IPS DF 6.9 (cell line): ENCODE results near the gene CCN2.

Experiments used
- DNase-seq: peaks from one replicate; pipeline ENCODE4 v3.0.0-alpha.2; 2013; ENCODE audit warnings: low read depth, low spot score
- H3K27ac ChIP-seq: one replicate; pipeline ENCODE4 v1.5.1; 2013; ENCODE audit warnings: low read length, control low read depth
- H3K27me3 ChIP-seq: 2 replicates; pipeline ENCODE4 v1.6.1; 2013; ENCODE audit warnings: mild to moderate bottlenecking, low read length; ENCODE audit not compliant: control insufficient read depth, insufficient read depth
- H3K36me3 ChIP-seq: 2 replicates; pipeline ENCODE4 v1.6.1; 2013; ENCODE audit warnings: low read length; ENCODE audit not compliant: control insufficient read depth, insufficient read depth
- H3K4me1 ChIP-seq: 2 replicates; pipeline ENCODE4 v1.6.1; 2013; ENCODE audit warnings: low read length; ENCODE audit not compliant: control insufficient read depth, insufficient read depth
- H3K4me3 ChIP-seq: 2 replicates; pipeline ENCODE4 v1.5.1; 2013; ENCODE audit warnings: mild to moderate bottlenecking, low read length
- H3K9me3 ChIP-seq: 2 replicates; pipeline ENCODE4 v1.6.1; 2013; ENCODE audit warnings: low read length, inconsistent platforms; ENCODE audit not compliant: control insufficient read depth, insufficient read depth
- WGBS: extraction: QIAGEN DNeasy Blood & Tissue Kit; methylation state at CpG from one replicate; pipeline ENCODE4 v1.1.7; 2013; ENCODE audit warnings: mixed read lengths, missing lambda C conversion rate; ENCODE audit not compliant: insufficient read length, insufficient coverage; 5-methylcytosine and 5-hydroxymethylcytosine counted together

Gene CCN2

GRCh38 chr6:131966443-131966842, 15.3 kb upstream of the CCN2 start:
- no peaks in the 10 kb centered on the region for H3K36me3 ChIP-seq
- no CpG with 5 or more reads among the region's 6 CpGs for WGBS
- no peak overlapping the region for H3K27ac ChIP-seq
- DNase-seq = no peak
- no peaks in the 10 kb centered on the region for H3K27me3 ChIP-seq
- no peaks in the 10 kb centered on the region for H3K9me3 ChIP-seq
- no peaks in the 10 kb centered on the region for H3K4me1 ChIP-seq
- no peak overlapping the region for H3K4me3 ChIP-seq

GRCh38 chr6:131963063-131963462, 11.9 kb upstream of the CCN2 start:
- no peaks in the 10 kb centered on the region for H3K36me3 ChIP-seq
- no peaks in the 10 kb centered on the region for H3K4me1 ChIP-seq
- no peaks in the 10 kb centered on the region for H3K27me3 ChIP-seq
- no peak overlapping the region for H3K4me3 ChIP-seq
- no peaks in the 10 kb centered on the region for H3K9me3 ChIP-seq
- no peak for DNase-seq
- no peak overlapping the region for H3K27ac ChIP-seq

- Histone ChIP-seq H3K4me3 (no peak overlapping the region), H3K27me3 (no peaks in the 10 kb centered on the region), H3K4me1 (no peaks in the 10 kb centered on the region; the same call in 1 of the 2 replicates), H3K9me3 (no peaks in the 10 kb centered on the region), H3K27ac (no peak overlapping the region), H3K36me3 (no peaks in the 10 kb centered on the region)
- WGBS = 100% methylated on average over 2 of the region's 6 CpGs
- no peak for DNase-seq
These were observed 9.4 kb upstream of the CCN2 start for GRCh38 chr6:131960371-131961133.

GRCh38 chr6:131958542-131959470, 7.6 kb upstream of the CCN2 start:
- no peak for DNase-seq
- H3K4me3 ChIP-seq = no peak overlapping the region
- WGBS = no CpG with 5 or more reads among the region's 11 CpGs

GRCh38 chr6:131958095-131958494, 6.9 kb upstream of the CCN2 start:
- H3K4me1 ChIP-seq = peaks cover 3% of the 10 kb centered on the region; the same call in 1 of the 2 replicates
- no CpG with 5 or more reads among the region's 3 CpGs for whole genome bisulfite sequencing
- no peak overlapping the region for H3K27ac ChIP-seq
- no peak overlapping the region for H3K4me3 ChIP-seq
- no peaks in the 10 kb centered on the region for H3K27me3 ChIP-seq
- no peaks in the 10 kb centered on the region for H3K9me3 ChIP-seq
- no peaks in the 10 kb centered on the region for H3K36me3 ChIP-seq
- no peak for DNase-seq

More at GRCh38 chr6:131958542-131959470, 7.6 kb upstream of the CCN2 start:
- Histone ChIP-seq H3K4me1 (no peaks in the 10 kb centered on the region; the same call in 1 of the 2 replicates), H3K27ac (no peak overlapping the region), H3K27me3 (no peaks in the 10 kb centered on the region), H3K9me3 (no peaks in the 10 kb centered on the region), H3K36me3 (no peaks in the 10 kb centered on the region)

- no peaks in the 10 kb centered on the region for H3K27me3 ChIP-seq
- no peak for DNase-seq
- no peak overlapping the region for H3K27ac ChIP-seq
- peaks cover 3% of the 10 kb centered on the region; the same call in 1 of the 2 replicates for H3K4me1 ChIP-seq
- no peak overlapping the region for H3K4me3 ChIP-seq
- H3K36me3 ChIP-seq = no peaks in the 10 kb centered on the region
- no CpG with 5 or more reads among the region's 1 CpG for WGBS
- H3K9me3 ChIP-seq = no peaks in the 10 kb centered on the region
These were observed 4.7 kb upstream of the CCN2 start for GRCh38 chr6:131955876-131956275.

- Histone ChIP-seq H3K4me1 (peaks cover 4% of the 10 kb centered on the region; the same call in 1 of the 2 replicates), H3K27me3 (no peaks in the 10 kb centered on the region), H3K9me3 (no peaks in the 10 kb centered on the region), H3K4me3 (no peak overlapping the region), H3K27ac (no peak overlapping the region), H3K36me3 (peaks cover 1% of the 10 kb centered on the region; the same call in 1 of the 2 replicates)
- DNase-seq = no peak
- no CpG with 5 or more reads among the region's 6 CpGs for WGBS
These were observed 4.0 kb upstream of the CCN2 start for GRCh38 chr6:131955192-131955591.

- H3K9me3 ChIP-seq = no peaks in the 10 kb centered on the region
- no peak overlapping the region for H3K4me3 ChIP-seq
- no peak overlapping the region for H3K27ac ChIP-seq
- H3K4me1 ChIP-seq = peaks cover 4% of the 10 kb centered on the region; the same call in 1 of the 2 replicates
- peaks cover 3% of the 10 kb centered on the region; the same call in 1 of the 2 replicates for H3K36me3 ChIP-seq
- no peak for DNase-seq
- no peaks in the 10 kb centered on the region for H3K27me3 ChIP-seq
- WGBS = no CpG with 5 or more reads among the region's 7 CpGs
These were observed 3.6 kb upstream of the CCN2 start for GRCh38 chr6:131954775-131955107.

GRCh38 chr6:131954059-131954774, 3.0 kb upstream of the CCN2 start:
- H3K36me3 ChIP-seq = peaks cover 5% of the 10 kb centered on the region; the same call in 1 of the 2 replicates
- DNase-seq = no peak
- H3K9me3 ChIP-seq = no peaks in the 10 kb centered on the region
- WGBS = no CpG with 5 or more reads among the region's 3 CpGs
- peaks cover 4% of the 10 kb centered on the region; the same call in 1 of the 2 replicates for H3K4me1 ChIP-seq
- H3K4me3 ChIP-seq = no peak overlapping the region
- no peaks in the 10 kb centered on the region for H3K27me3 ChIP-seq
- H3K27ac ChIP-seq = no peak overlapping the region

- DNase-seq = no peak
- H3K36me3 ChIP-seq = peaks cover 12% of the 10 kb centered on the region; the same call in 1 of the 2 replicates
- peaks cover 4% of the 10 kb centered on the region; the same call in 1 of the 2 replicates for H3K4me1 ChIP-seq
- no peaks in the 10 kb centered on the region for H3K9me3 ChIP-seq
- H3K27me3 ChIP-seq = no peaks in the 10 kb centered on the region
- no peak overlapping the region for H3K4me3 ChIP-seq
- no peak overlapping the region for H3K27ac ChIP-seq
- no CpG with 5 or more reads among the region's 4 CpGs for WGBS
These were observed 1.8 kb upstream of the CCN2 start for GRCh38 chr6:131952886-131953509.
